ENCODE measurements around the gene TNXB. TPM values are rescaled to one million over a fixed set of nuclear protein-coding genes. Genes with fewer than 3 reads are reported as not detected.

Gene TNXB
- total RNA-seq, 4 donors from 2014 or later = 38.5 to 301 (median 117) TPM

DNA sequence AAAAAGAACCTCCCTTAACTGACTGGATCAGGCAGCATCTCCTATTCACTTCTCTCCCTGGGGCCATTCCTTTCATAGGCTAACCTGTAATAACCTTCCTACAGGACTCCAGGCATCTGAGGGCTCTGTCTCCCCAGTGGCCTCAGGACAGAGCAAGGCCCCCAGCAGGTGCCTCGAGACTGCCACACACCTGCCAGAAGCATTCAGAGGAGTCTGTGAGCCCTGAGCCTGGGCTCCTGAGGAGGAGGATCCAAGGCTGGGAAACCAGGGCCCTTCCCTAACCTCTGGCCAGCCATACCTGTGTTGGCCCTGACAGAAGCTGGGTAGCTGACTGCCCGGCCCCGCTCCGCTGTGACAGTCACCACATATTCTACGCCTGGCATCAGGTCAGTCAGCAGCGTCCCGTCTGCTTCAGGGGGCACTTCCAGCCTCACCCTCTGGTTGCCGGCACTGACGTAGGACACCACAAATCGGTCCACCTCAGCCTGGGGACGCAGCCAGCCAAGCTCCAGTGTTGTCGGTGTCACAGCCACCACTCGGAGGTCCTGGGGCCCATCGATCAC, 20.6 kb downstream of the TNXB start:
- no peaks in the 10 kb centered on the region for H3K36me3 ChIP-seq
- H3K27ac ChIP-seq = peak overlapping the region in 2 of 4 donors; percentile 58 to 63
- DNase-seq = no peak
- H3K9me3 ChIP-seq = no peaks in the 10 kb centered on the region
- TF ChIP-seq, protein P1, sequence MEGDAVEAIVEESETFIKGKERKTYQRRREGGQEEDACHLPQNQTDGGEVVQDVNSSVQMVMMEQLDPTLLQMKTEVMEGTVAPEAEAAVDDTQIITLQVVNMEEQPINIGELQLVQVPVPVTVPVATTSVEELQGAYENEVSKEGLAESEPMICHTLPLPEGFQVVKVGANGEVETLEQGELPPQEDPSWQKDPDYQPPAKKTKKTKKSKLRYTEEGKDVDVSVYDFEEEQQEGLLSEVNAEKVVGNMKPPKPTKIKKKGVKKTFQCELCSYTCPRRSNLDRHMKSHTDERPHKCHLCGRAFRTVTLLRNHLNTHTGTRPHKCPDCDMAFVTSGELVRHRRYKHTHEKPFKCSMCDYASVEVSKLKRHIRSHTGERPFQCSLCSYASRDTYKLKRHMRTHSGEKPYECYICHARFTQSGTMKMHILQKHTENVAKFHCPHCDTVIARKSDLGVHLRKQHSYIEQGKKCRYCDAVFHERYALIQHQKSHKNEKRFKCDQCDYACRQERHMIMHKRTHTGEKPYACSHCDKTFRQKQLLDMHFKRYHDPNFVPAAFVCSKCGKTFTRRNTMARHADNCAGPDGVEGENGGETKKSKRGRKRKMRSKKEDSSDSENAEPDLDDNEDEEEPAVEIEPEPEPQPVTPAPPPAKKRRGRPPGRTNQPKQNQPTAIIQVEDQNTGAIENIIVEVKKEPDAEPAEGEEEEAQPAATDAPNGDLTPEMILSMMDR (IDR thresholded peaks at IDR 0.05) = no peak
- no peak for TF ChIP-seq POLR2A (IDR thresholded peaks at IDR 0.05)
- H3K27me3 ChIP-seq = no peaks in the 10 kb centered on the region
- no peak overlapping the region for H3K4me3 ChIP-seq
- peaks cover 0 to 32% (median 10%) of the 10 kb centered on the region in 4 donors for H3K4me1 ChIP-seq

- Histone ChIP-seq H3K4me3 (peak overlapping the region in 3 of 4 donors; percentile 22 to 35 (median 32)), H3K4me1 (peaks cover 0 to 32% (median 10%) of the 10 kb centered on the region in 4 donors), H3K9me3 (no peaks in the 10 kb centered on the region), H3K36me3 (no peaks in the 10 kb centered on the region), H3K27me3 (no peaks in the 10 kb centered on the region), H3K27ac (peak overlapping the region; percentile 58 to 78 (median 62))
- TF ChIP-seq, protein P1 (IDR thresholded peaks at IDR 0.05) = peak; percentile 14 to 74 (median 62)
- no peak for TF ChIP-seq POLR2A (IDR thresholded peaks at IDR 0.05)
- DNase-seq = peak; percentile 72 to 92 (median 86)
Measured at GRCh38 chr6:32087574-32088486, 21.3 kb downstream of the TNXB start.

GRCh38 chr6:32086661-32087573, 22.2 kb downstream of the TNXB start:
- no peak for DNase-seq
- Histone ChIP-seq H3K9me3 (no peaks in the 10 kb centered on the region), H3K27ac (peak overlapping the region; percentile 26 to 78 (median 60)), H3K36me3 (no peaks in the 10 kb centered on the region), H3K27me3 (no peaks in the 10 kb centered on the region), H3K4me3 (peak overlapping the region in 3 of 4 donors; percentile 22 to 35 (median 32)), H3K4me1 (peaks cover 0 to 26% (median 10%) of the 10 kb centered on the region in 4 donors)
- TF ChIP-seq, protein P1 (IDR thresholded peaks at IDR 0.05) = no peak
- no peak for TF ChIP-seq POLR2A (IDR thresholded peaks at IDR 0.05)

DNA sequence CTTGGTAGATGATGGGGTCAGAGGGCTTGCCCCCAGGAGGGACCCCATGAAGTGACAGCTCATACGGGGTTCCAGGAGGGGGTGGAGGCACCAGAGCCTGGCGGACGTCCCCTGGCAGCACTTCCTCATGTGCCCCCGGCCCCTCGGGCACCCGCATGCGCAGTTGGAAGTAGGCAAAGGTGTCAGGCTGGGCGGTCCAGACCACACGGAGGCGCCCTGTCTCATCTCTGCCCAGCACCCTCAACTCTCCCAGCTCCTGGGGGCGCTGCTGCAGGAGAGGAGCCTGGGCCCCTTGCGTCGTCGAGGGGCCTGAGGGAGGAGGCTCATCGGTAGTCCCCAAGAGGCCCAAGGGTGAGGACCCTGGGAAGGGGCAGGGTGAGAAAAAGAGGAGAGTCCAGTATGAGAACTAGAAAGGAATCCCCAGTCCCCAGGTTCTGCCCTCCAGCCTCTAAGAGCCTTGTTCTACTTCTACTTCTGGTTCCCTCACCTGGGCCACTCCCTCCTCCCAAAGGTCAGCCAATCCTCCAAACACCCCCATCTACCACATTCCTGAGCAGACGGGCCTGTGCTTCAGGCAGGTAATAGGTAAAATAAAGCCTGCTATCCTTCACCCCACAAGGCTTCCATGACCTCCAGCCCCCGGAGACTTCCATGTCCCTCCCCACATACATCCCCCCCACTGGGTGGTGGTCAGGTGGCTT, 23.2 kb downstream of the TNXB start:
- Histone ChIP-seq H3K27ac (peak overlapping the region in 1 of 4 donors; percentile 6), H3K27me3 (no peaks in the 10 kb centered on the region), H3K4me1 (peaks cover 0 to 29% (median 10%) of the 10 kb centered on the region in 4 donors), H3K36me3 (no peaks in the 10 kb centered on the region), H3K9me3 (no peaks in the 10 kb centered on the region), H3K4me3 (no peak overlapping the region)
- no peak for DNase-seq
- TF ChIP-seq, protein P1 (IDR thresholded peaks at IDR 0.05) = no peak
- no peak for TF ChIP-seq POLR2A (IDR thresholded peaks at IDR 0.05)
